K562 (cell line): Measurements from ENCODE around the gene SCAPER. TPM values are rescaled to one million over a fixed set of nuclear protein-coding genes. Genes with fewer than 3 reads are reported as not detected.
A peak's percentile ranks its signal among the peaks of the same experiment; 100 is the strongest.

Experiments
- ATAC-seq: fragments of 200-7000 bp; cut with Tn5 transposase; 3 replicates; pipeline ENCODE4 v1.9.1; 2020; ENCODE audit warnings: moderate library complexity
- BruUV-seq: library from RNA; stranded (reverse); fragments of 400-500 nt; replicated peaks from 2 replicates; lab custom pipeline; 2021; lab: Mats Ljungman, UMichigan
- CTCF ChIA-PET: fragments of 300-600 bp; formaldehyde crosslinking; extraction: SDS; loops from one replicate; lab custom pipeline; 2021; ENCODE audit warnings: low intra/inter-chr PET ratio; lab: Yijun Ruan, JAX
- POLR2A ChIA-PET: fragments of 300-600, 350-650 bp; sonication (Branson Sonifier 250); formaldehyde crosslinking; extraction: SDS; loops from one replicate; lab custom pipeline; 2021; ENCODE audit warnings: antibody characterized with exemption, inconsistent platforms; lab: Yijun Ruan, JAX
- DNase-seq, 4 experiments: peaks; one replicate each; pipeline versions ENCODE4 v3.0.0 to v3.0.0-alpha.2; 2011 to 2018; ENCODE audit warnings: low spot score in 3 of 4, mixed read lengths in 3 of 4; ENCODE audit errors: extremely low read depth in 1 of 4
- FAIRE-seq: peaks from 2 replicates; lab custom pipeline; 2011; peaks lifted over from hg19 to GRCh38; lab: Jason Lieb, UNC
- H2AFZ ChIP-seq: 2 replicates; pipeline ENCODE4 v1.6.0; 2011; ENCODE audit warnings: low read depth, low read length, control low read depth, inconsistent platforms
- H3K27ac ChIP-seq: fragments of 200-600 bp; 3 replicates; pipeline ENCODE4 v1.8.0; 2011; ENCODE audit warnings: low read depth, mild to moderate bottlenecking, control low read depth, inconsistent platforms, low read length, moderate library complexity, mixed read lengths; ENCODE audit errors: extremely low read depth
- H3K27me3 ChIP-seq, 2 experiments: fragments of 300-600 bp in 1 of 2; 2 replicates in 1 of 2; 3 replicates in 1 of 2; pipeline versions ENCODE4 v1.6.0 to v1.8.0; 2011; ENCODE audit warnings: inconsistent platforms in 2 of 2, low read length in 2 of 2, mild to moderate bottlenecking in 1 of 2, mixed read lengths in 1 of 2, moderate library complexity in 1 of 2; ENCODE audit not compliant: control insufficient read depth in 2 of 2, insufficient read depth in 2 of 2
- H3K36me3 ChIP-seq: fragments of 300-600 bp; 3 replicates; pipeline ENCODE4 v1.8.0; 2011; ENCODE audit warnings: mild to moderate bottlenecking, low read length, inconsistent platforms; ENCODE audit not compliant: control insufficient read depth, insufficient read depth
- H3K4me1 ChIP-seq, 2 experiments: fragments of 200-600 bp in 1 of 2; replicated peaks in 1 of 2; 2 replicates in 1 of 2; 3 replicates in 1 of 2; pipeline versions ENCODE4 v1.5.1 to v1.8.0; 2011; ENCODE audit warnings: inconsistent platforms in 2 of 2, low read length in 2 of 2, mild to moderate bottlenecking in 1 of 2, mixed read lengths in 1 of 2, moderate library complexity in 1 of 2; ENCODE audit not compliant: control insufficient read depth in 2 of 2, insufficient read depth in 2 of 2
- H3K4me2 ChIP-seq: 2 replicates; pipeline ENCODE4 v1.6.1; 2011; ENCODE audit warnings: low read length, control low read depth, inconsistent platforms, mixed read lengths; ENCODE audit not compliant: insufficient read depth
- H3K4me3 ChIP-seq: fragments of 200-600 bp; sonication (generic), shearing (Covaris generic); 2 replicates; pipeline ENCODE4 v1.5.1; 2016; ENCODE audit warnings: control low read depth, inconsistent platforms
- H3K79me2 ChIP-seq: fragments of 200-600 bp; 3 replicates; pipeline ENCODE4 v1.8.0; 2011; ENCODE audit warnings: low read length, inconsistent platforms; ENCODE audit not compliant: control insufficient read depth, insufficient read depth
- H3K9ac ChIP-seq, 2 experiments: 2 replicates each; pipeline versions ENCODE4 v1.6.0 to v1.6.1; 2011; ENCODE audit warnings: low read depth in 2 of 2, low read length in 2 of 2, control low read depth in 1 of 2, inconsistent platforms in 1 of 2, mild to moderate bottlenecking in 1 of 2, mixed read lengths in 1 of 2; ENCODE audit not compliant: insufficient read depth in 1 of 2
- H3K9me1 ChIP-seq: one replicate; pipeline ENCODE4 v1.6.0; 2011; ENCODE audit warnings: inconsistent platforms, mild to moderate bottlenecking, low read length, moderate library complexity; ENCODE audit not compliant: control insufficient read depth, insufficient read depth
- H3K9me3 ChIP-seq: replicated peaks from 2 replicates; pipeline ENCODE4 v1.5.1; 2011; ENCODE audit warnings: low read depth, low read length, inconsistent platforms; ENCODE audit not compliant: control insufficient read depth, insufficient read depth
- H4K20me1 ChIP-seq: replicated peaks from 2 replicates; pipeline ENCODE4 v1.6.1; 2011; ENCODE audit warnings: low read length, inconsistent platforms, mixed read lengths; ENCODE audit not compliant: control insufficient read depth, insufficient read depth
- CHD1 ChIP-seq: fragments of 200-600 bp; sonication (generic); IDR thresholded peaks from one replicate; pipeline ENCODE4 v1.6.1; 2012; ENCODE audit warnings: mild to moderate bottlenecking, moderate library complexity, low read length, inconsistent platforms
- FOXP1 ChIP-seq: sonication (generic); formaldehyde crosslinking; IDR thresholded peaks from 2 replicates; pipeline ENCODE4 v1.8.0; 2022; ENCODE audit warnings: mild to moderate bottlenecking, missing genetic modification reagents
- HMGN3 ChIP-seq: IDR thresholded peaks from 2 replicates; pipeline ENCODE4 v1.6.1; 2011; ENCODE audit warnings: borderline replicate concordance, low read depth, mild to moderate bottlenecking, mixed read lengths, low read length; ENCODE audit not compliant: insufficient read length; ENCODE audit errors: extremely low read depth
- HNRNPH1 ChIP-seq: fragments of 200-400 bp; formaldehyde crosslinking; optimal IDR thresholded peaks from 2 replicates; pipeline ENCODE3; 2017; ENCODE audit warnings: low read depth, mild to moderate bottlenecking, low read length, moderate library complexity
- IRF2 ChIP-seq: sonication (generic); formaldehyde crosslinking; IDR thresholded peaks from 2 replicates; pipeline ENCODE4 v1.8.1; 2022; ENCODE audit warnings: mild to moderate bottlenecking, missing genetic modification reagents
- JUNB ChIP-seq: fragments of 450-650 bp; formaldehyde crosslinking; conservative IDR thresholded peaks from 2 replicates; pipeline ENCODE4 v1.4.0; 2020; ENCODE audit warnings: mild to moderate bottlenecking
- MTA2 ChIP-seq: fragments of 450-650 bp; IDR thresholded peaks from 2 replicates; pipeline ENCODE4 v1.6.1; 2016; ENCODE audit warnings: low read depth
- PPARD ChIP-seq: fragments of 250-450 bp; sonication (Bioruptor Pico); IDR thresholded peaks from 2 replicates; pipeline ENCODE4 v1.8.0; 2022; ENCODE audit warnings: inconsistent platforms, mild to moderate bottlenecking, moderate library complexity
- SREBF1 ChIP-seq: fragments of 150-350 bp; IDR thresholded peaks from 2 replicates; pipeline ENCODE4 v1.6.1; 2014; ENCODE audit warnings: antibody characterized with exemption, low read depth, low read length, borderline replicate concordance
- ZNF347 ChIP-seq: fragments of 450-650 bp; formaldehyde crosslinking; IDR thresholded peaks from 2 replicates; pipeline ENCODE4 v1.4.0; 2020; ENCODE audit warnings: low read depth, mild to moderate bottlenecking, moderate library complexity
- WGBS: fragments of 100-300 bp; shearing (Covaris generic); methylation state at CpG from one replicate; pipeline ENCODE4 v1.1.6; 2016; ENCODE audit warnings: low coverage, mixed read lengths; ENCODE audit not compliant: insufficient coverage; ENCODE audit errors: missing lambda C conversion rate; 5-methylcytosine and 5-hydroxymethylcytosine counted together
- in situ Hi-C: fragments of 300-500 bp; cut with MboI; formaldehyde crosslinking; loops from 4 replicates; pipeline ENCODE4 v1.15.0; 2018; ENCODE audit warnings: inconsistent platforms, mixed read lengths
- intact Hi-C: fragments of 100-400 bp; cut with micrococcal nuclease; formaldehyde crosslinking; loops from 2 replicates; pipeline ENCODE4 v1.14.2; 2022
- polyA plus RNA-seq, 8 experiments: library from polyadenylated mRNA; depleted of rRNA in 4 of 8; stranded (reverse) in 5 of 8; unstranded in 3 of 8; fragments of >200 nt; fragmentation: Nextera tagmentation in 2 of 8; fragmentation: Illumina TruSeq in 1 of 8; extraction: Ambion mirVana in 2 of 8; extraction: Trizol in 1 of 8; gene quantifications; 2 replicates each; pipeline versions ENCODE4 v1.2.1 to v1.2.3, GENCODE V29; 2011 to 2014; ENCODE audit warnings: inconsistent platforms in 1 of 8, missing spikeins in 1 of 8
- total RNA-seq, 7 experiments: library from RNA; depleted of rRNA in 6 of 7; stranded (reverse); fragments of >200 nt in 6 of 7; fragmentation: Illumina TruSeq in 2 of 7; extraction: Trizol in 2 of 7; gene quantifications; 2 replicates each; pipeline versions ENCODE4 v1.2.1 to v1.2.3, GENCODE V29; 2011 to 2021; ENCODE audit warnings: low replicate concordance in 1 of 7
- TF ChIP-seq, protein P1 (sequence below), 2 experiments: IDR thresholded peaks in 1 of 2; conservative IDR thresholded peaks in 1 of 2; 2 replicates each; pipeline ENCODE4 v1.6.1; 2016; ENCODE audit warnings: low read depth in 2 of 2, mild to moderate bottlenecking in 1 of 2, missing compliant biosample characterization in 1 of 2, missing genetic modification characterization in 1 of 2, moderate library complexity in 1 of 2
- TF ChIP-seq, protein P2 (sequence below): fragments of 250-450 bp; sonication (Bioruptor Pico); IDR thresholded peaks from 2 replicates; pipeline ENCODE4 v1.8.0; 2021; ENCODE audit warnings: mild to moderate bottlenecking, moderate library complexity
- TF ChIP-seq, protein P3 (sequence below): fragments of 450-650 bp; formaldehyde crosslinking; IDR thresholded peaks from 2 replicates; pipeline ENCODE4 v1.4.0; 2022; ENCODE audit warnings: missing genetic modification characterization
- TF ChIP-seq, protein P4 (sequence below): sonication (generic); formaldehyde crosslinking; IDR thresholded peaks from 2 replicates; pipeline ENCODE4 v1.8.1; 2023; ENCODE audit warnings: mild to moderate bottlenecking, missing genetic modification reagents

Gene SCAPER
- total and polyA plus RNA-seq, 9 of the 15 experiments (the other 6 are each of a cell fraction or from before 2014, with no cell fraction given) = 1.3 to 5.7 (median 3.2) TPM

DNA sequence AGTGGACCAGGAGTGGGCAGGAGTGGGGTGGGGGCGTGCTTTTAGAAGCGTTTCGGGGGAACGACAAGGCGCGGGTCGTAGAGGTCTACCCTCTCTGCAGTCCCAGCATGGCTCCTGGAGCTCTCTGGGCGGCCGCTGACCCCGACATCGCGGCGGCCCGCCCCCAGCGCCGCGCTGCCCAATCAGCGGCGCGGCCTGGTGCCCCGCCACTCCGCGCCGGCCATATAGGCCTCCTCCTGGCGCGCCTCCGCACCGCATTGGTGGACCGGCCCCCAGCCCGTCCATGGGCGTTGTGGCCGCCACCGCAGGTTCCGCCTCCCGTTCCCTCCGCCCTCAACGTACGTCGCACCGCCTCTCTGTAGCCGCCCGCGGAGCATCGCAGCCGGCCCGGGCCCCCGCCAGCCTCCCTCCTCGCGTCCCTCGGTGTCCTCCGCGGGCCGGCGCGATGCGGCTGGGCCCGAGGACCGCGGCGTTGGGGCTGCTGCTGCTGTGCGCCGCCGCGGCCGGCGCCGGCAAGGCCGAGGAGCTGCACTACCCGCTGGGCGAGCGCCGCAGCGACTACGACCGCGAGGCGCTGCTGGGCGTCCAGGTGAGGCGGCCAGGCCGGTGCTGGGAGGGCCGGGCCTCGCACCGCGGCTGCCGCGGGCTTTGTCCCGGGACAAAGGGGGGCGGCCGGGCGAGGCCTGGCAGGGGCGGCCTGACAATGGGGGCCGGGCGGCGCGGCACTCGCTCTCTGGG lies 26.4 kb upstream of the SCAPER start, which contains the start of gene RCN2:
Gene RCN2 (plus strand): TSS at position 353 of the 738 bp plus-strand sequence. CDS start 93 bp downstream, at position 446.
- DNase-seq (peak; percentile 96 to 97 (median 97)), FAIRE-seq (peak; percentile 54), ATAC-seq (peak; percentile 100)
- H3K27ac ChIP-seq = peak within 1 kb of the TSS; percentile 78
- H3K9ac ChIP-seq = peak within 1 kb of the TSS; percentile 82 to 93
- H3K4me3 ChIP-seq = peak within 1 kb of the TSS; percentile 79
- peaks cover 33% of the 10 kb centered on the region for H3K36me3 ChIP-seq
- intact Hi-C loops = no loop called here
- no peaks in the 10 kb centered on the region for H4K20me1 ChIP-seq
- H3K27me3 ChIP-seq = no peaks in the 10 kb centered on the region
- H3K9me1 ChIP-seq = no peaks in the 10 kb centered on the region
- no TSS peak for BruUV-seq
- peaks cover 21% of the 10 kb centered on the region for H3K79me2 ChIP-seq
- CTCF ChIA-PET = no interaction called here
- H3K4me1 ChIP-seq = peaks cover 8 to 12% of the 10 kb centered on the region in 2 experiments; a peak in 4 of 5 replicates
- in situ Hi-C loops = no loop called here
- H3K9me3 ChIP-seq = no peaks in the 10 kb centered on the region
- peak within 1 kb of the TSS; percentile 98 for H2AFZ ChIP-seq
- POLR2A ChIA-PET = interaction anchor here (0.7 to 1.5 kb wide), 8 partner anchors 16 to 1948 kb away, joined by 3 to 6 read pairs (median 4); no protein-coding TSS in a partner anchor
- WGBS = under 1% methylated on average over 81 of the region's 96 CpGs
- peak within 1 kb of the TSS; percentile 86 for H3K4me2 ChIP-seq
- TF ChIP-seq, protein P1, sequence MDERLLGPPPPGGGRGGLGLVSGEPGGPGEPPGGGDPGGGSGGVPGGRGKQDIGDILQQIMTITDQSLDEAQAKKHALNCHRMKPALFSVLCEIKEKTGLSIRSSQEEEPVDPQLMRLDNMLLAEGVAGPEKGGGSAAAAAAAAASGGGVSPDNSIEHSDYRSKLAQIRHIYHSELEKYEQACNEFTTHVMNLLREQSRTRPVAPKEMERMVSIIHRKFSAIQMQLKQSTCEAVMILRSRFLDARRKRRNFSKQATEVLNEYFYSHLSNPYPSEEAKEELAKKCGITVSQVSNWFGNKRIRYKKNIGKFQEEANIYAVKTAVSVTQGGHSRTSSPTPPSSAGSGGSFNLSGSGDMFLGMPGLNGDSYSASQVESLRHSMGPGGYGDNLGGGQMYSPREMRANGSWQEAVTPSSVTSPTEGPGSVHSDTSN (CRISPR knock-in tag; IDR thresholded peaks at IDR 0.05; ENCODE audit: low read depth) = no peak
- TF ChIP-seq, protein P1 (tag; conservative IDR thresholded peaks at IDR 0.05; ENCODE audit: low read depth) = no peak
- TF ChIP-seq, protein P2, sequence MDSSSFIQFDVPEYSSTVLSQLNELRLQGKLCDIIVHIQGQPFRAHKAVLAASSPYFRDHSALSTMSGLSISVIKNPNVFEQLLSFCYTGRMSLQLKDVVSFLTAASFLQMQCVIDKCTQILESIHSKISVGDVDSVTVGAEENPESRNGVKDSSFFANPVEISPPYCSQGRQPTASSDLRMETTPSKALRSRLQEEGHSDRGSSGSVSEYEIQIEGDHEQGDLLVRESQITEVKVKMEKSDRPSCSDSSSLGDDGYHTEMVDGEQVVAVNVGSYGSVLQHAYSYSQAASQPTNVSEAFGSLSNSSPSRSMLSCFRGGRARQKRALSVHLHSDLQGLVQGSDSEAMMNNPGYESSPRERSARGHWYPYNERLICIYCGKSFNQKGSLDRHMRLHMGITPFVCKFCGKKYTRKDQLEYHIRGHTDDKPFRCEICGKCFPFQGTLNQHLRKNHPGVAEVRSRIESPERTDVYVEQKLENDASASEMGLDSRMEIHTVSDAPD (CRISPR knock-in tag) = no peak
- TF ChIP-seq SREBF1 = no peak
- TF ChIP-seq MTA2 = no peak
- TF ChIP-seq, protein P3, sequence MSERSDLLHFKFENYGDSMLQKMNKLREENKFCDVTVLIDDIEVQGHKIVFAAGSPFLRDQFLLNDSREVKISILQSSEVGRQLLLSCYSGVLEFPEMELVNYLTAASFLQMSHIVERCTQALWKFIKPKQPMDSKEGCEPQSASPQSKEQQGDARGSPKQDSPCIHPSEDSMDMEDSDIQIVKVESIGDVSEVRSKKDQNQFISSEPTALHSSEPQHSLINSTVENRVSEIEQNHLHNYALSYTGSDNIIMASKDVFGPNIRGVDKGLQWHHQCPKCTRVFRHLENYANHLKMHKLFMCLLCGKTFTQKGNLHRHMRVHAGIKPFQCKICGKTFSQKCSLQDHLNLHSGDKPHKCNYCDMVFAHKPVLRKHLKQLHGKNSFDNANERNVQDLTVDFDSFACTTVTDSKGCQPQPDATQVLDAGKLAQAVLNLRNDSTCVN = no peak
- TF ChIP-seq CHD1 = no peak
- no peak for TF ChIP-seq IRF2 (CRISPR knock-in tag)
- no peak for TF ChIP-seq PPARD
- peak; percentile 87 for TF ChIP-seq HMGN3
- no peak for TF ChIP-seq ZNF347 (CRISPR knock-in tag)
- TF ChIP-seq, protein P4, sequence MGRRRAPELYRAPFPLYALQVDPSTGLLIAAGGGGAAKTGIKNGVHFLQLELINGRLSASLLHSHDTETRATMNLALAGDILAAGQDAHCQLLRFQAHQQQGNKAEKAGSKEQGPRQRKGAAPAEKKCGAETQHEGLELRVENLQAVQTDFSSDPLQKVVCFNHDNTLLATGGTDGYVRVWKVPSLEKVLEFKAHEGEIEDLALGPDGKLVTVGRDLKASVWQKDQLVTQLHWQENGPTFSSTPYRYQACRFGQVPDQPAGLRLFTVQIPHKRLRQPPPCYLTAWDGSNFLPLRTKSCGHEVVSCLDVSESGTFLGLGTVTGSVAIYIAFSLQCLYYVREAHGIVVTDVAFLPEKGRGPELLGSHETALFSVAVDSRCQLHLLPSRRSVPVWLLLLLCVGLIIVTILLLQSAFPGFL (CRISPR knock-in tag) = no peak
- no peak for TF ChIP-seq HNRNPH1
- TF ChIP-seq FOXP1 (CRISPR knock-in tag) = peak; percentile 67
- TF ChIP-seq JUNB (CRISPR knock-in tag) = no peak
